Measurements from ENCODE around the gene CP.

GRCh38 chr3:149134575-149134974 lies 87.1 kb downstream of the CP start:
- TF ChIP-seq CTCF (optimal IDR thresholded peaks at IDR 0.05 in 1 of 3, IDR thresholded peaks at IDR 0.05 in 1 of 3, conservative IDR thresholded peaks at IDR 0.05 in 1 of 3; ENCODE audit: extremely low read depth in 1 of 3, insufficient read depth in 2 of 3, low read length in 3 of 3) (no peak), EZH2 (IDR thresholded peaks at IDR 0.05; ENCODE audit: low read length) (no peak)

All from keratinocyte (primary cell).